Islet precursor cell (in vitro differentiated cells): Measurements from ENCODE around the gene TRMT10C.
"Not testable (repeated sequence)": the region's sequence is repeated elsewhere in the genome, so short reads cannot be mapped to it uniquely, and the experiment has no call there.

Source experiments
- DNase-seq: peaks from one replicate; pipeline ENCODE4 v3.0.0-alpha.2; 2018

TRMT10C gene

DNA sequence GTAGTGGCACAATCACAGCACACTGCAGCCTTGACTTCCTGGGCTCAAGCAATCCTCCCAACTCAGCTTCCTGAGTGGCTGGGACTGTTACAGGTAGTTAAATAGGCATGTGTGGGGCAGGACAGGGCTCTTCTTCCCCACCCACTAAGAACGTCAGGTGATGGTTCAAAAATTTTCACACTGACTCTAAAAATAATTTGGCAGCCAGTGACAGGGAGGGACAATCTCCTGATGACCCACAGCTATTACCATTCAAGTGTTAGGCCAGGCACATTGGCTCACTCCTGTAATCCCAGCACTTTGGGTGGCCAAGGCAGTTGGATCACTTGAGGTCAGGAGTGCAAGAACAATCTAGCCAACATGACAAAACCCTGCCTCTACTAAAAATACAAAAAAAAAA, 12.2 kb upstream of the TRMT10C start:
- DNase-seq: no peak

DNA sequence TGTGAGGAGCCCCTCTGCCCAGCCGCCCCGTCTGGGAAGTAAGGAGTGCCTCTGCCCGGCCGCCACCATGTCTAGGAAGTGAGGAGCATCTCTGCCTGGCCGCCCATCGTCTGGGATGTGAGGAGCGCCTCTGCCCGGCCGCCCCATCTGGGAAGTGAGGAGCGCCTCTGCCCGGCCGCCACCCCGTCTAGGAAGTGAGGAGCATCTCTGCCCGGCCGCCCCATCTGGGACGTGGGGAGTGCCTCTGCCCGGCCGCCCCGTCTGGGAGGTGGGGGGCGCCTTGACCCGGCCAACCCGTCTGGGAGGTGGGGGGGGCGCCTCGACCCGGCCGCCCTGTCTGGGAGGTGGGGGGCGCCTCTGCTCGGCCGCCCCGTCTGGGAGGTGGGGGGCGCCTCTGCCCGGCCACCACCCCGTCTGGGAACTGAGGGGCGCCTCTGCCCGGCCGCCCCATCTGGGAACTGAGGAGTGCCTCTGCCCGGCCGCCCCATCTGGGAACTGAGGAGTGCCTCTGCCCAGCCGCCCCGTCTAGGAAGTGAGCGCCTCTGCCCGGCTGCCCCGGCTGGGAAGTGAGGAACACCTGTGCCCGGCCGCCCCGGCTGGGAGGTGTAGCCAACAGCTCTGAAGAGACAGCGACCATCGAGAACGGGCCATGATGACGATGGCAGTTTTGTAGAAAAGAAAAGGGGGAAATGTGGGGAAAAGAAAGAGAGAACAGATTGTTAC, 10.1 kb upstream of the TRMT10C start:
- not testable (repeated sequence) for DNase-seq

DNA sequence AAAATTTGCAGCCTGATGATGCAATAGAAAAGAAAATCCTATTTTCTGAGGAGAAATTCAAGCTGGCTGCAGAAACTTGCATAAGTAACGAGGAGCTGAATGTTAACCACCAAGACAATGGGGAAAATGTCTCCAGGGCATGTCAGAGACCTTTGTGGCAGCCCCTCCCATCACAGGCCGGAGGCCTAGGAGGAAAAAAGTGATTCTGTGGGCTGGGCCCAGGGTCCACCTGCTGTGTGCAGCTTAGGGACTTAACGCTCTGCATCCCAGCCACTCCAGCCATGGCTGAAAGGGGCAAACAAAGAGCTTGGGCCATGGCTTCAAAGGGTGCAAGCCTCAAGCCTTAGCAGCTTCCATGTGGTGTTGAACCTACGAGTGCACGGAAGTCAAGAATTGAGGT, 8.3 kb upstream of the TRMT10C start:
- DNase-seq: not testable (repeated sequence)

DNA sequence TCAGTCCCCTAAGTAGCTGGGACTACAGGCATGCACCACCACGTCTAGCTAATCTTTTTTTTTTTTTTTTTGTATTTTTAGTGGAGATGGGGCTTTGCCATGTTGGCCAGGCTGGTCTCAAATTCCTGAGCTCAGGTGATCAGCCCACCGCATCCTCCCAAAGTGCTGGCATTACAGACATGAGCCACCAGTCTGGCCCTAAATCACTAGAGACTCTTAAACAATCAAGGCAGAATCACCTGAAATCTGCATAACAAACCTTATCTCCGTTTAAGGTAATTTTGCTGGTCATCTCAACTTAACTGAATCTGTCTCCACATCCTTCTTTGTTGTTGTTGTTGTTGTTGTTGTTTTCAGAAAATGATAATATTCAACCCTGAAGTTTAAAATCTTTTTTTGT, 5.6 kb upstream of the TRMT10C start:
- DNase-seq: no peak

DNA sequence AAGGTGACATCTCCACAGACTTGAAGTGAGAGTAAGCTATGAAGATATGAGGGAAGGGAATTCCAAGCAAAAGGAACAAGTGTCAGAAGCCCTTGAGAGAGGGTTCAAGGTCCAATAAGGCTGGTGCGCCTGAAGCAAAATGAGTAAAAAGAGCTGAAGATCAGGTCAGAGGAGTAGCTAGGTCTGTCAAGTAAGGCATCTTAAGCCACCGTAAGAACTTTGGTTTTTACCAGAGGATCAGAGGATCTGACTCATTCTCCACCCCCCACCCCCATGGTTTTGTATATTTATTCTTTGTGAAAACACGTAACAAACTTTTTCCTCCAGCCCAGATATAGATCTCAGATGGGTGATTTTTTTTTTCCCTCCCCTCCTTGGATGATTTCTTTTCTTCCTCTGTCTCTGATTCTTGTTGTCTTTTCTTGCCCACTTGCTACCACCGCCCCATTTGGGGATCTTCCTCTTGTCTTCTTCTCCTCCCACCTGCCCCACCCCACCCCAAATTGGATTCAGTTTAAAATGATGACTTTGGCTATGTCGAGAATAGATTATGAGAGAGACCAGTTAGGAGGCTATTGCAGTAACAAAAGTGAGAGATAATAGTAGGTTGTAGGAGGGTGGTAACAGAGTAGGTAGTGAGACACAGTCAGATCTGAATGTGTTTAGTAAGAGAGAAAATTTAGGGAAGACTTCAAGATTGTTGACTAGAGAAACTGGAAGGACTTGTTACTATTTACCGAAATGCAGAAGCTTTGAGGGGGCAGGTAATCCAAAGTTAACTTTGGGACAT, 6.1 kb downstream of the TRMT10C start:
- DNase-seq: no peak

DNA sequence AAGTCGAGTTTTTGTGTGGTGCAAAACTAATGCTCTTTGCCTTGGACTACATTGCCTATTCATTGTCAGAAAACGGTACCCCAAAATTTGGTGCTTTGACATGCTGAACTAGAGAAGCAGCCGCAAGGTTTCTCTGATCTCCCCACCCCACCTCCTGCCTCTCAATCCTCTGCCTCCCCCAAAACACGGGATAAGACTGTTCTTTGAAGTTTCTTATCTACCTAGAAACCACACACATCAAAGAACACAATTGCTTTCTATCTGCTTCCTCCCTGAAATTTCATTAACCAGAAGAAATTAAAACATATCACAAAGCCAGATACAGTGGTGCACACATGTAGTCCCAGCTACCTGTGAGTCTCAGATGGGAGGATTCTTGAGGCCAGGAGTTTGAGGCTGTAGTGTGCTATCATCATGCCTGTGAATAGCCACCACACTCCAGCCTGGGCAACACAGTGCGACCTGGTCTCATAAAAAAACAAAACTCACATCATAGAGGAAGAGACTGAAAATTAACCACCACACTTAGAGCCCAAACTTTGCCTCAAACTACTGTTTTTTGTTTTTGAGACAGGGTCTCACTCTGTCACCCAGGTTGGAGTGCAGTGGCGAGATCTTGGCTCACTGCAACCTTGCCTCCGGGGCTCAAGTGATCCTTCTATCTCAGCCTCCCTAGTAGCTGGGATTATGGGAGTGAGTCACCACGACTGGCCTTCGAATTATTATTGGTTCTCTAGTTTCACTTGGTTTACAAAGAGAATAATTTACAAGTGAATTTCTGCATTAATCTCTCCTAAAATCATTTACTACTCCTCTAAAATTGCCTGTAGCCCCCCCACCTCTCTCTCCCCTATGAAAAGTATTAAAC, 9.6 kb downstream of the TRMT10C start:
- DNase-seq: no peak

DNA sequence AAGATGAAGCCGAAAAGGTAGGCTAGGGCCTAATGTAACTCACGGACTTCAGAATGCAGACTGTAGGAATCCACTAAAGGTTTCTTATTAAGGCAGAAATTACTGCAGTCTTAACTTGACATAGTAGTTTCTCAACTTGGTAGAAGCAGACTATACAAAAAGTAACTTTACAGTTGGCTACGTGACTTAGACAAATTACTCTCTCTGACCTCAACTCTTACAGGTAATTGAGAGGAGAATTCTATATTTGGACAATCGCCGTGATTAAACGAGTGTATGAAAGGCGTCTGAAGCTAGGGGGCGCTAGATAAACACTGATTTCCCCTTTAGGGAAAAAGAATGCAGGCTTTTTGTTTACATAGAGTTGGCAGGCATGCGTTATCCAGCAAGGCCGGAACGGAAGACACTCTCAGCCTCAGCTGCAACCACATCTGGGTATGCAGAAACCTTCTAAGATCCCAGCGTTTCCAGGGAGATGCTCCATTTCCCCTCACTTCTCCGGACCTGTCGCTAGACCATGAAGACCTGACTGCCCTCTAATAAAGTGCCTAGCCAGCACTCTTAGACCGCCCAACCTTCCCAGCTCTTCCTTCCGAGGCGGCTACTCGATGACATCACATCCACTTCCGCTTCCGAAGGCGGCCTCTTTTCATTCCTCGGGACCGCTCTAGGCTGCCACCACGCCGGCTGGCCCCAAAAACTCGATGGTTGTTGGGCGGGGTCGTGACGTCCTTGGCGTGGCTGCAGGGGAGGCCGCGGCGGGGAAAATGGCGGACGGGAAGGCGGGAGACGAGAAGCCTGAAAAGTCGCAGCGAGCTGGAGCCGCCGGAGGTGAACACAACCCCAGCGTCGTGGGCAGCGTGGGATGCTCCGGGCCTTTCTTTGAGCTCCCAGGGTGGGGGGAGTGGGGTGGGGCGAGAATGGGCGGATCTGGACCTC, 12.1 kb downstream of the TRMT10C start, which contains the start of gene PCNP:
Gene PCNP, plus strand, starts transcription at position 732 of the 939 bp plus-strand sequence. Its CDS starts 36 bp downstream, at position 768.
- DNase-seq: peak; percentile 99

DNA sequence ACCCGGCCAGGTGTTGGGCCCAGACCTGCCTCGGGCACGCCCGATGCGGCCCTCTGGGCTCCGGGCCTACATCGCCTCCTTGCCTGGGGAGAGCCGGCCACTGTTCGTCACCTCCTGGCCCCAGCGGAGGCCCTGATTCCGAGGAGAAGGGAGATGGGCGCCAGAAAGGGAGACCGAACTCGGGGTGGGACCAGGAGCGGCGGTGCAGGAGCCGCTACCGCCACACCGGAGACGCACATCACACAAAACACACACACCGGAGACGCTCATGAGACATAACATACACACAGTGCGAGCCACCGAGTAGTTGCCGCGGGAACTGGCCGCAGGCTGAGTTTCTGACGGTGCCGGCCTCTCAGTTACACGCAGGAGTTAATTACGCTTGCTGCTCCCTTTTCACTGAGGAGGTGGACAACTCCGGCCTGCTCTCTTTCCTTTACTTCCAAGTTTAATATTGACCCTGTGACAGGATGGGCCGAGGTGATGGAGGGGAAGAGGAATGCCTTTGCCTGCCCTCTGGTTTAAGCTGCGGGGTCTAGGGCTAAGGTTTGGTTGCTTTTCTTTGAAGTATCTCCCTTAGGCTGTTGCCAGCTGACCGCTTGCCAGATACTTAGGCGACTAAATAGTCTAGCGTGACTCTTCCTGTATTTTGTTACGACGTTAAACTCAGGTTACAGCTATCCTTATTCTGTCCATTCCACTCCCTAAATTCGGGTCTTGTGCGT, 12.9 kb downstream of the TRMT10C start:
- peak; percentile 77 for DNase-seq

DNA sequence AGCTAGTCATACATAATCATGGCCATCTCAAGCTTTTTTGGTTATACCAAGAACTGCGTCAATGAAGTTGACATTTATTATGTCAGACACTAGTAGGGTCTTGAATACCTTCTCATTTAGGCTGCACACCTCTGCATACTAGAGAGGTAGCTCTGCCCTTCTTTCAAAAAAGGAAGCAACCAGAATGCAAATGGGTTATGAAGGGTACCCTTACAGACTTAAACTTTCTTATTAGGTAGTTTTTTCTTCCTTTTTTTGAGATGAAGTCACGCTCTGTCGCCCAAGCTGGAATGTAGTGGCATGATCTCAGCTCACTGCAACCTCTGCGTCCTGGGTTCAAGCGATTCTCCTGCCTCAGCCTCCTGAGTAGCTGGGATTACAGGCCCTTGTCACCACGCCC, 15.6 kb downstream of the TRMT10C start:
- DNase-seq: no peak

DNA sequence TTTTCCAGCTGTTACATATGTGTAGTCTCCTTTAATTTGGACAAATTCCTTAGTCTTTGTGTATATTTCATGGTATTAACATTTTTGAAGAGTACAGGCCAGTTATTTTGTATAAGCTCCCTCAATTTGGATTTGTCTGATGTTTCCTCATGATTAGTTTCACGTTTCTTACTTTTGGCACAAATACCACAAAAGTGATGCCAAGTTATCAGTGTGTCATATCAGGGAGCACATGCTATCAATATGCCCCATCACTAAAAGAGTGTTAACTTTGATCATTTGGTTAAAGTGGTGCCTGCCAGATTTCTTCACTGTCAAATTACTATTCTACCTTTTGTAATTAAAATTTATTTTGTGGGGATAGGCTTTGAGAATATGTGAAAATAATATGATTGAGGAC, 26.9 kb downstream of the TRMT10C start:
- DNase-seq: no peak

DNA sequence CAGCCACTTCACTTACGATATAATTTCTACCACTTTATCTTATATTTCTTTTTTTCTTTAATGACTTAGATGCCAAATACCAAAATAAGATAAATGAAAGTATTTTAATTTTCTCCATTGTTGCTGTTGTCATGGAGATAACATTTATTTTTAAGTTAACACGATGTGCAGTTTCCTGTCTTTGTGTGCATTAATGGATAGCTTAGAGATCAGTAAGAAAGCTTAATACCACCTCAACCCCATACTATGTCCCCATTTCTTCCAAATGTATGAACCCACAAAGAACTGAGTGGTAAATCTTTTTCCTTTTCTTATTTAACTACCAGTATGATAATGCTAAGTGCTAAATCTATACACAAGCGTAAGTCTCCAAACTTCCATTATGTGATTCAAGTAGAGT, 29.4 kb downstream of the TRMT10C start:
- no peak for DNase-seq

DNA sequence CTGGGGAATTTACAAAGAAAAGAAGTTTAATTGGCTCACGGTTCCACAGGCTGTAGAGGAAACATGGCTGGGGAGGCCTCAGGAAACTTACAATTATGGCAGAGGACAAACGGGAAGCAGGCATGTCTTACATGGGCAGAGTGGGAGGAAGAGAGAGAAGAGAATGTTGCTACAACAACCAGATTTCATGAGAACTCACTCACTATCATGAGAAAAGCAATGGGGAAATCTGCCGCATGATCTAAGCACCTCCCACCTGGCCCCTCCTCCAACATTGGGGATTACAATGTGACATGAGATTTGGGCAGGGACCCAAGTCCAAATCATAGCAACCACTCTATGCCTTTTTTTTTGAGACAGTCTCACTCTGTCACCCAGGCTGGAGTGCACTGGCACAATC, 41.1 kb downstream of the TRMT10C start:
- no peak for DNase-seq

DNA sequence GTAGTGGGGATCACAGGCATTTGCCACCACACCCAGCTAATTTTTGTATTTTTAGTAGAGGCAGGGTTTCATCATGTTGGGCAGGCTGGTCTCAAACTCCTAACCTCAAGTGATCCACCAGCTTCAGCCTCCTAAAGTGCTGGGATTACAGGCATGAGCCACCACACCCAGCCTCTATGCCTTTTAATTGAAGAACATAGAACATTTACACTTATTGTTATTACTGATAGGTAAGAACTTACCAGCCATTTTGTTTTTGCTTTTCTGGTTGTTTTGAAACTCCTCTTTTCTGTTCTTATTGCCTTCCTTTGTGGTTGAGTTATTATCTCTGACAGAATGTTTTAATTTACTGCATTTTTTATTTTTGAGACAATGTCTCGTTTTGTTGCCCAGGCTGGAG, 41.5 kb downstream of the TRMT10C start:
- no peak for DNase-seq

DNA sequence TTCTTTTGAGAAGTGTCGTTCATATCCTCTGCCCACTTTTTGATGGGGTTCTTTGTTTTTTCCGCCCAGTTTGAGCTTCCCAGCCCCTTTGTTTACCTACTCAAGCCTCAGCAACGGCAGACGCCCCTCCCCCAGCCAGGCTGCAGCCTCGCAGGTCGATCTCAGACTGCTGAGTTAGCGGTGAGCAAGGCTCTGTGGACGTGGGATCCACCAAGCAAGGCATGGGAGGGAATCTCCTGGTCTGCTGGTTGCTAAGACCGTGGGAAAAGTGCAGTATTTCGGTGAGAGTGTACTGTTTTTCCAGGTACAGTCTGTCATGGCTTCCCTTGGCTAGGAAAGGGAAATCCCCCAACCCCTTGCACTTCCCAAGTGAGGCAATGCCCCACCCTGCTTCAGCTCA, 43.7 kb downstream of the TRMT10C start:
- not testable (repeated sequence) for DNase-seq

DNA sequence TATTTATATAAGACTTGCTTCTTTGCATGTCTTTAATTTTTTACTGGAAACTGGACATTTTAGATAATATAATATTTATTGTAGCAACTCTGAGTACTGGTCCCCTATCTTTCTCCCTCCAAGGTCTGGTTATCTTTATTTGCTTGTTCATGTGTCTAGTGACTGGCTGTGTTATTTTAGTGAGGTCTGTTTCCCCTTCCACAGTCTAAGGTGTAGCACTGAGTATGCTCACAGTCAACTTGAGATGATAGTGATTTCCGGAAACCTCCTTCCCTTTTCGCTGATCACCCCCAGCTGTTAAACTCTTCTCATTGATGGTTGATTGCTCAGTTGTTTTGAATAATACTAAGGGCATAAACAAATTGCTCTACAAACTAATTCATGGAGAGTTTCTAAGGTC, 49.4 kb downstream of the TRMT10C start:
- no peak for DNase-seq

DNA sequence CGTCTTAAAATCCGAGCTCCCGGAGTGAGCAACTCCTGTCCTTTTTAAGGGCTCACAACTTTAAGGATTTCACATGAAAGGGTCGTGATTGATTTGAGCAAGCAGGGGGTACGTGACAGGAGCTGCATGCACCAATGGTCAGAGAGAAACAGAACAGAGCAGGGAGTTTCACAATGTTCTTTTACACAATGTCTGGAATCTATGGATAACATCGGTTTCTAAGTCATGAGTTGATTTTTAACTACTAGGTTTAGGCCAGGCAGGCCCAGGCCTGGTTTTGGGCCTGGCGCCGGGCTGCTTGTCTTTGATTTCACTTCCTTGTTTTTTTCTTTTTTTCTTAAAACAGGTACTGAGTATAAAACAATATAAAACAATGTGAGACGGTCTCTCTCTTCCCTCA, 51.3 kb downstream of the TRMT10C start:
- DNase-seq: not testable (repeated sequence)

DNA sequence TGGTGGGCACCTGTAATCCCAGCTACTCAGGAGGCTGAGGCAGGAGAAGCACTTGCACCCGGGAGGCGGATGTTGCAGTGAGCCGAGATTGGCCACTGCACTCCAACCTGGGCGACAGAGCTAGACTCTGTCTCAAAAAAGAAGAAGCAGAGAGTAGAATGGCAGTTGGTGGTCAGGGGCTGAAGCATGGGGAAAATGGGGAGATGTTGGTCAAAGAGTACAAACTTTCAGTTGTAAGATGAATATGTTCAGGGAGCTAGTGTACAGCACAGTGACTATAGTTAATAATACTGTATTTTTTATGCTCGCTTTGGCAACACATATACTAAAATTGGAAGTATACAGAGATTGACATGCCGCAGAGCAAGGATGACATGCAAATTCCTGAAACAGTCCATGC, 53.9 kb downstream of the TRMT10C start:
- no peak for DNase-seq
